CD1c-positive myeloid dendritic cell (primary cell): ENCODE results near the gene NOL4L.
A peak's percentile ranks its signal among the peaks of the same experiment; 100 is the strongest.

Experiments used
- DNase-seq: peaks from one replicate; pipeline ENCODE4 v3.0.0-alpha.2; 2016; ENCODE audit errors: extremely low spot score

Gene NOL4L

DNA sequence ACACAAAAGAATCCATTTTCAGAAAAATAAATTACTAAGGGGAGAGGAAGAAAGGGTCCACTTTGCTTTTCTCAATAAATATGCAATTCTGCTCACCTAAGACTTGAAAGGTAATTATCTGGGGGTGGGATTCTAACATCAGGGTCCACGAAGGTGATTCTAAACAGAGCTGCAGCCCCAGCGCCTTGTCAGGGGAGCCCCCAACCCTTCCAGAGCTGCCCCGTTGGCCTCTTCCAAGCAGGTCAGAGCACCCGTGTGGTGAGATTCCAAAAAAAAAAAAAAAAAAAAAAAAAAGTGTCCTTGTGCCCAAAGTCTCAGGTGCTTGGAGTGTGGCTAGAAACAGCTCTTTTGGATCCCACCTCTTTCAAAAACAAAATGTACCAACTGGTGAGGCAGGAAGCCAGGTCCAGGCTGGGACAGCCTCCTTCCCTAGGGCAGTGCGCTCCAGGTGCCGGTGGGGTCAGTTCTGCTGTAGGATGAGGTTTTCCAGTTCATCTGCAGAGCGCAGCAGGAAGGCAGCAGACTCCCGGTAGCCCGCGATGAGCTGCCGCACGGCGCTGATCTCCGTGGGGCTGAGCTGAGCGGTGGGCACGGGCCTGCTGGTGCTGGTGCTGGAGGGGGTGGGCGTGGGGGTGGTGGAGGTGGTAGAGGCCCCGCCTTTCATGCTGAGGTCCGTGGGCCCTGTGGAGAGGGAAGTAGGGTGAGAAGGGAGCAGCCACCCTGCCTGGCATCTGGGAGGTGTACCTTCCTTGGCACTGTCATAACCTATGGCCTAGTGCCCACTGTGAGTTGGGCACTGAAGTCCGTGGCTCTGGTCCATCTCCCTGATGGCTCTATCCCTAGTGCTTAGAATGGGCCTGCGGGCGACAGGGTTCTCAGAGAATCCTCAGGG is 137.8 kb downstream of the NOL4L start:
- DNase-seq, result no peak

DNA sequence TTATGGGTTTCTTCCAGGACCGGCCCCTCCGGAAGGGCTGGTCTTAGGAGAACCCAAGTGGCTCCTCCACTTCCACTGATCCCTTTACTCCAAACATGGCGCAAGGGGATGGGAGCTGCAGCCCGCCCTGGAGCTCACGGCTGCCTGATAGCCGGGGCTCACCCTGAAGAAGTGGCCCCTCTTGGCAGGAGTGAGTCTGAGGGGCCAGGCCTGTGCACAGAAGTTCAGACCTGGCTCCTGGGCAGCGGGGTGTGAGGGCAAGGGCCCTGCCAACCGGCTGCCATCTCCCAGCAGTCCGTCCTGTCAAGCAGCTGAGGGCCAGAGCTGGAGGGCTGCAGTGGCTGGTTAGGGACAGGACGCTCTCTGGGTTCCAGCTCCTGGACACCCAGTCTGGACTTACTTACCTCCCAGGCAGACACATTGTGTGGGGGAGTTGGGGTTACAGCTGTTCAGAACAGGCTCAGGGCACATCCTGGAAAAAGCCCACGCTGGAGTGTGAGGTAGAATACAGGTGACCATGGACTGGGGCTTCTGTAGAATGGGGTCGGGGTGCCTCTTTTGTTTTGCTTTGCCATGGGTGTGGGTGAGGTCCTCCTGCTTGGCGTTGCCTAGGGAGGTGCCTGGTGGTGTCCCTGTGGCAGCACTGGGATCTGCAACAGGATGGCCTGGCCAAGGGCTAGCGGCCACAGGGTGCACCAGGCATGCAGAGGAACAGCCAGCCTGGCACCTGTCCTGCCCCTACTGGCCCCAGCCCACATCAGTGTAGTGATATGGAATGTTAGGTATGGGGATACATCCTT is 138.6 kb downstream of the NOL4L start:
- DNase-seq, result no peak

DNA sequence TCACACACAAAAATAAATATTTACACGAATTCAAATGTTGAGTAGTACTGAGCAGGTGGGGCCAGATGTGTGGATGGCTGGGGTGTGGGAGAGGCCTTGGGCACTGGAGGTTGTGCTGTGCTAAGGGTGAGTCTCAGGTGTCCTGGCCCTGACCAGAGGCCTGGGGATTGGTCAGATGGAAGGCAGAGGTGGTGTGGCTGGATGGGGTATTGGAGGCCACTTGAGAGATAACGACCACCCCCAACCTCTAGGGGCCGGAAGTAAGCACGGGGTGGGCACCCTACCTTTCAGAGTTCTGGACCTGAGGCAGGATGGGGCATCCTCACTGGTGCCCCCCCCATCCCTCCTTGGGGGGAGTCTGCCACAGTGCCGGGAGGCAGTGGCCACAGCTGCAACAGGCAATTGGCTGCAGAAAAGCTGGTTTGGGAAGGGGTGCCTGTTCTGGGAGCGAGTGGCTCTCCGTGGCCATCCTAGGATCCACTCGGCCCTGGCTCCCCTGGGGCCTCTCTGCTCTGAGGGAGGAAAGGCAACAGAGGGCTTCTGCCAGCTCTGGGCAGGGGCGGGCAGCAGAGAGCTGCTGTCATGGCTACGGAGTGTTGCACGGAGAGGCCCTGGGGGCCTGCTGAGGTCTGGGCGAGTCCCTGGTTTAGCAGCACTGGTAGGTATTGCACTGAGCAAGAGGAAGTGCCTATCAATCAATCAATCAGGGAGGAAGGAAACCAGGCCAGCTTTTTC is 139.4 kb downstream of the NOL4L start:
- no peak for DNase-seq

DNA sequence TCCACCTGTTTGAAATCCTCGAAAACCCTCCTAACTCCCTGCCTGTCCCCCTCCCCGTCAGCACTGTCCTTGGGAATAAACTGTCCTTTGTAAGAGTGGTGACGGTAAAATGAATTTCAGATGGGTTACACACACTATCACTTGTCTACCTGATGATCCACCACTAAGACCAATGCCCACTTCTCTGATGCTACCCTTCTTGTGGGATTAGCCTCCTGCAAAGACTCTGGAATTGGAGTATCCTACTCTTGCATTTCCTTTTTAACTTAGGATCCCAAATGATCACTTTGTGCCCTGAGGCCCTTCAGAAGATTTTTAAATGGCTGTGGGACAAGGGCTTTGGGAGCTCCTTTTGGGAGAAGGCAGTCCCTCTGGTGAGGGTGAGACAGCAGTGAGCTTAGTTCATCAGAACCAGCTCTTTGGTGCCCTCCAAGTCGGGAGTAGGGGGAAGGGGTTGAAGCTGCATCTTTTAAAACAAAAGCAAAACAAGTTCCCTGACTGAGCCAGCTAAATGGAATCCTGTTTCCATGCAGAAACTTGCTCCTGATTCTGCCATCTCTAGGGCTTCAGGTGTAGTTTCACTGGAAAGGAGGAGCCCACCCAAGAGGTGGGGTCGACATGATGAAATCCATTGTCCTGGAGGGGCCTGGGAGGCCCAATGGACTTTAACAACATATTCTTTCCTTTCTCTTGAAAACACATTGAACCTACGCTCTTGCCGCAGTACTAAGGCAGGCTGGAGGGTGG is 140.5 kb downstream of the NOL4L start:
- DNase-seq, result no peak

DNA sequence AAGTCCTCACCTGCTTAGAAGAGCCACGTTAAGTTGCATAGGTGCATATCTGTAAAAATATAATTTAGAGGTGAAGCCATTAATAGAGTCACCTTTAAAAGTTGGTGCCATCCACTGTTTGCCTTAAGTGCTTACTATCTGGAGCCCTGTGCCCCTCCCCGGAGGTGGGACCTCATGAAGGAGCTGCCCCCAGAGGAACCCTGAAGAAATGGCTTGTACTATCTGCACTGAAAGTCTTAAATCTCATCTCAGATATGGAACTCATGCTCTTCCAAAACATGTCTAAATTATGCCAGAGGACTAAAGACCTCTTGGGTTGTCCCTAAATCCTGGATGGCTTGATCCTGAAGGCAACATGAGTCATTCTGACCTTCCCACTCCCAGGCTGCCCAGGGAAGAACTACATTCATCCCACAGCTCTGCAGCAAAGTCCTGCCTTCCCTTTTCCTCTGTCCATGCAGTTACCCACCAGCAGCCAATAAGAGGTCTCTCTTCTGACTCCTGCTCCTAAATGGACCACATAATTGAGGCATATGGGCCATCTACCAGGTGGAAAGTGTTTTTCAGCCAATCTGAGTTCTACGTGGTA is 141.7 kb downstream of the NOL4L start:
- no peak for DNase-seq

DNA sequence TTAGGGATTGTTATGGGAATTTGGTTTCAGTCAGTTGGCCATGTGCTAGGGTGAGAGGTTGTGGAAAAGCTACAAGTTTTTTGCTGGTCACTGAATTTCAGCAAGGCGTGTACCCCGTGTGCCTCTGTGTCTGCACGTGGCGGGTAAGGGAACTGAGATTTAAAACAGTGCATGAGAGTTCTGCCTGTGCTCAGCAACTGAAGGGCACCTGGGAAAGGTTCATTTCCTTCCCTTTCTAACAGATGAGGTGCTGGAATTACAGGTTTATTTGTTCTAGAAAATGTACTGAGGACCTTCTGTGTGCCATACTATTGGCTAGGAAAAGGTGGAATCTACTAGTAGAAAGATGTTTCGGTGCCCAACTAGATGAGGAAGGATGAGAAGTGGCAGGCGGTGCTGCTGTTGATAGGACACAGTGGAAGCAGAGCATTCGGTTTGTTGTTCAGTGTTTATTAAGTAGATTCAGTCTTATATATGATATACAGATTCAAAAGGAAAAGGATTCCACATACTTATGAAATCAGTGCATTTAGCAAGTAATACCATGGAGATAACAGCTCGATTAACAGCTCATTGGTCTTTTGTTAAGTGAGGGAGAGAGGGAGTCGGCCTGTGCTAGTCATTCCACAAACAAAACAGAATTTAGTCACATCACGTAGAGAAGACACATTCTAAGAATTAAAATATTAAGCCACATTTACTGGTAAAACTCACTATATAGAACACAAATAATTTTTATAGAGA is 142.3 kb downstream of the NOL4L start:
- DNase-seq, result no peak

DNA sequence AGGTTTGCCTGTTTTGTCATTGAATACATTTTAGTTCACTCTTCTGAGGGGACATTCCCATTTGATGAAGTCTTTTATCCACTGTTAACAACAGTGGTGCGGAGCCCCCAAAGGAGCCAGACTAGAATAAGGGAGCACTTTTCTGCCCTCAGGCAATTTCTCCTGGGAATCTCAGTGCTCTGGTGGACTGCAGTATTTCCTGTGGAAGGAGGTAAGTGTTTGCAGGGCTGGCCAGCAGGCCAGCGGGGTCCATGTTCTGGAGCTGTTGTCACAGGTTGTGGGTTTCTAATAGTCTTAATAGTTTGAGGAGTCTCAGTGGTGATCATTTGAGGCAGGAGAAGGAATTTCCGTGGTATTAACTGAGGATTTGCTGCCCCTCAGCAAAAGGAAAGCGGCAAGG is 143.5 kb downstream of the NOL4L start:
- DNase-seq, result no peak

DNA sequence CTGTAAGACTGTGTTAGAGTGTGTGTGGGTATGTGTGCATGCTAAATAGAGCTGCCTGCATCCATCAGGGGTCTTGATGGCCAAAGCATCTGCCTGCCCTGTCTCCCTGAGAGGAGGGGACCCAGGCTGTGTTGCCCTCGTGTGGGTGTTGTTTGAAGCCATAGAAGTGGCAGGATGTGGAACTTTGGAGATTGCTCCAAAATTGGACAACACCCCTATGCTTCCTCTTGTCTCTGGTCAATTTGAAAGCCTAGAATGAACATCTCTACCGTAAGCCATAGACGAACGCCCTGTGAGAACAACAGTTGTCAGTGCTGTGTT is 144.4 kb downstream of the NOL4L start:
- no peak for DNase-seq

DNA sequence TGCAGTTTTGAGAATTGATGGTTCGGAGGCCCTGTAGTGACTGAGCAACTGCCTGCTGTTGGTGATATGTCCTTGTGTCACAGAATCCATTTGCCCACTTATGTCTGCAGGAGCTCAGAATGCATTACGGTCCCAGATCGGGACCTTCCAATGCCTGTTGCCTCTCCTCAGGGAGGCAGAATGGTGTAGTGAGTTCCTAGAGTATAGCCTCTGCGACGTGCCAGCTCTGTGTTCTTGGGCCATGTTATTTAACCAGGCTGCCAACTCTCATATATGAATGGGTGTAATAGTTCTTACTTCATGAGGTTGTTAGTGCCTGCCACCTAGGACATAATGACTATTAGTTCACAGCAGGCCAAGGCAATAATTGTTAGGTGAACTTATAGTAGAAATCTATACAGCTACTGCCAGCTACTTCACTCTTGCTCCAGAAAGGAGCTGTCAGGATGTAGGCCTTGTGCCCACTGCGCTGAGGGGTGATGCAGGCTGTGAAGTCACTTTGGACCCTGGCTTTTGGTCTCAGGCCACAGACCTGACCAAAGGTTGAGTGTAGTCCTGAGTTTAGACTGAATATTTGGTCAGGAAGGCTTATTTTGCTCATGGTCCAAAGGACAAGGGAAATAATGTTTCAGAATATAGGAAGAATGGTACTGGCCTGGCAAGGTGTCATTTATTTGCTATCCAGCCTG is 144.9 kb downstream of the NOL4L start:
- no peak for DNase-seq

DNA sequence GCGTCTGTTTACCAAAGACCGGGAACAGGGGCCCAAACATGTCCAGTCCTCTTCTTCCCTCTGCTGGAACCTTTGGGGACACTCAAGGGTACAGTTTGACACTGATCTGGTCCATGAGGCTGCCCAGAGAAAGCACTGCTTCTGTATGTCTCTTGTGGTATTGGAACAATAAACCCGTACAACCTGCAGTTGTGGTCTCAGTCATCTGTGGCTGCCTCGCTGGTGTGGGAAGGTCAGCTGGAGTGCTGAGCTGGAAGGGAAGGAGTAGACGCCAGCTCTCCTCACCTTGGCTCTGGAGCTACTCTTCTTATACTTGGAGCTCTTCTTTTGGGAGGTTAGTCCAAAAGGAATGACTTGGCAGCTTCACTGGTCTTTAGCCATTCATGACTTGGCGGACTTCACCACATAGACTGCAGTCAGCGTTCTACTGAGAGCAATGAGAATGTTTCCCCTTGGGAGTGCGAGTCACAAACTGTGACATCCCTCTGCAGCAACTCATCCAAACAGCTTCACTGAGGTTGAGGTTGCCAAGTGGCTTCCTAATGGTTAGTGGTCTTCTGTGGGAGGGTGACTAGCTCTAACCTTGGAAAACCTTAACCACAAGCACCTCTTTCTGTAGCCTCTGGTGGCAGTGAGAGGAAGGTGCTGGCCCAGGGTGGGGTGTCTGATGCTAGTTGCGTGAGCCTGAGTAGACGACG is 145.9 kb downstream of the NOL4L start:
- DNase-seq, result no peak

DNA sequence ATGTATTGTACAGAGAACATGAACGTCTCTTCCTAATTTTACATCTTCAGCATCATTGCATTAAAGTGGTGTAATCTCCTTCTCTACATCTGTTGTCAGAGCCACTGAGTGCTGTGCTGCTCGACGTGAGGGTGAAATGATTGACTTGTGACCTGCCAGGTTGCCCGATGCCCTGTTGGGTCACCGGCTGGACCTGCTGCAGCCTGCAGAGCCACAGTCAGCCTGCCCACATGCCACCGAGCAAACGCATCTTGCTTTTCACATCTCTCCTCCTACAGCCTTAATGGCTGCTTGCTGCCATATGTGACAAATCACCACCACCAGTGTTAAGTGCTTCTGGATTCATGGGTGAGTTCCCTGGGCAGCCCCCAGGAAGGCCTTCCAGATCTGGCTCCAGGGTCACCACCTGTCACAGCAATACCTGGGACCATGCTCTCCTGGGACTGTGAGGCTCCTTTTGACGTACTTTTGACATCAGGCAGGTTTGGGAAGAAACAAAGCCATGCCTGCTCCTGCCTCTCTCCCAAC is 146.7 kb downstream of the NOL4L start:
- DNase-seq, result no peak

DNA sequence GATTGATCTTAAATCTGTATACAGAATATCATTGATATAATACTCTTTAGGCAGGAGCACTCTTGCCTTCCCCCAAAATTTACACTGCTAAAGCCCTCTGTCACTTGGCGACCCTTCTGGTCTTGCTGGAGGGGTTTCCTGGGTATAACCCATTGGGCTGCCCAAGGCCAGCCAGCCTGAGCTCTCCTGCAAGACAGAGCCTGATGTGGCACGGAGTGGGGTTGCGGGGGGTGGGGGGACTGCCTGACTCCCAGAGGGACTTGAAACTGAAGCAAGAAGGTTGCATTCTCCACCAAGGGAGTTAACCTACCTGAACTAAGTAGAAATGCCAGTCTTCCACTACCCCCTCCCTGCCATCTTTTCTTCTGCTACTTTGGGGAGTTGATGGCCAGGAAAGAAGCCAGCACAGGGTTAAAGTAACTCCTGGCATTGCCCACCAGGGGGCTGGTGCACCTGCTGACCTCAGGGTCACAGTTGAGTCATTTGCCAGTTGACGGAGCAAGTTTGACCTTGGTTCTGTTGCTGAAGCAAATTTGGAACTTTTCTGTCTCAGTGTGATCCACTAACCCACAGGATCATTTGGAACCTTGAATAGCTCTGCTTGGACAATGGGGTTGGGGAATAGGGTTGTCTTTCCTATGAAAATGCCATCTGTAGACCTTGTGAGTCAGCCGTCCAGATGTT is 147.6 kb downstream of the NOL4L start:
- DNase-seq, result peak; percentile 11

DNA sequence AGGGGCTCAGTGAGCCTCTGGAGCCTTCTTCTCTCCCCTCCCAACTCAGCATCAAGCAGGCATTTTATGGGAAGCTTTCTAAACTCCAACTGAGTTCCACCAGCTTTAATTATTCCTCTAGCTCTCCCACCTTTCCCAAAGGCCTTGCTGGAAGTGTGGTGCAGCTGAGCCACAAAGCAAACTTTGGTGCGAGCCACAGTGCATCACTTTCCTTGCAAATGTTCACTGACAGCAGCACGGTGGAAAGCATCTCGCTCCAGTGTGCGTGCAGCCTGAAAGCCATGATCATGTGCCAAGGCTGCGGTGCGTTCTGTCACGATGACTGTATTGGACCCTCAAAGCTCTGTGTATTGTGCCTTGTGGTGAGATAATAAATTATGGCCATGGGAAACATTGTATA is 148.2 kb downstream of the NOL4L start:
- no peak for DNase-seq

DNA sequence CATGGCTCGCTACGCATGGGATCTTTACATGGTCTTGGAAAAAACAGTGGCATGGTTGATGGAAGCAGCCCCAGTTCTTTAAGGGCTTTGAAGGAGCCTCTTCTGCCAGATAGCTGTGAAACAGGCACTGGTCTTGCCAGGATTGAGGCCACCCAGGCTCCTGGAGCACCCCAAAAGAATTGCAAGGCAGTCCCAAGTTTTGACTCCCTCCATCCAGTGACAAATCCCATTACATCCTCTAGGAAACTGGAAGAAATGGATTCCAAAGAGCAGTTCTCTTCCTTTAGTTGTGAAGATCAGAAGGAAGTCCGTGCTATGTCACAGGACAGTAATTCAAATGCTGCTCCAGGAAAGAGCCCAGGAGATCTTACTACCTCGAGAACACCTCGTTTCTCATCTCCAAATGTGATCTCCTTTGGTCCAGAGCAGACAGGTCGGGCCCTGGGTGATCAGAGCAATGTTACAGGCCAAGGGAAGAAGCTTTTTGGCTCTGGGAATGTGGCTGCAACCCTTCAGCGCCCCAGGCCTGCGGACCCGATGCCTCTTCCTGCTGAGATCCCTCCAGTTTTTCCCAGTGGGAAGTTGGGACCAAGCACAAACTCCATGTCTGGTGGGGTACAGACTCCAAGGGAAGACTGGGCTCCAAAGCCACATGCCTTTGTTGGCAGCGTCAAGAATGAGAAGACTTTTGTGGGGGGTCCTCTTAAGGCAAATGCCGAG is 148.8 kb downstream of the NOL4L start:
- no peak for DNase-seq

DNA sequence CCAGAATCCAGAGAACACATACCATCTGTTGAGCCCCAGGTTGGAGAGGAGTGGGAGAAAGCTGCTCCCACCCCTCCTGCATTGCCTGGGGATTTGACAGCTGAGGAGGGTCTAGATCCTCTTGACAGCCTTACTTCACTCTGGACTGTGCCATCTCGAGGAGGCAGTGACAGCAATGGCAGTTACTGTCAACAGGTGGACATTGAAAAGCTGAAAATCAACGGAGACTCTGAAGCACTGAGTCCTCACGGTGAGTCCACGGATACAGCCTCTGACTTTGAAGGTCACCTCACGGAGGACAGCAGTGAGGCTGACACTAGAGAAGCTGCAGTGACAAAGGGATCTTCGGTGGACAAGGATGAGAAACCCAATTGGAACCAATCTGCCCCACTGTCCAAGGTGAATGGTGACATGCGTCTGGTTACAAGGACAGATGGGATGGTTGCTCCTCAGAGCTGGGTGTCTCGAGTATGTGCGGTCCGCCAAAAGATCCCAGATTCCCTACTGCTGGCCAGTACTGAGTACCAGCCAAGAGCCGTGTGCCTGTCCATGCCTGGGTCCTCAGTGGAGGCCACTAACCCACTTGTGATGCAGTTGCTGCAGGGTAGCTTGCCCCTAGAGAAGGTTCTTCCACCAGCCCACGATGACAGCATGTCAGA is 149.6 kb downstream of the NOL4L start:
- no peak for DNase-seq

DNA sequence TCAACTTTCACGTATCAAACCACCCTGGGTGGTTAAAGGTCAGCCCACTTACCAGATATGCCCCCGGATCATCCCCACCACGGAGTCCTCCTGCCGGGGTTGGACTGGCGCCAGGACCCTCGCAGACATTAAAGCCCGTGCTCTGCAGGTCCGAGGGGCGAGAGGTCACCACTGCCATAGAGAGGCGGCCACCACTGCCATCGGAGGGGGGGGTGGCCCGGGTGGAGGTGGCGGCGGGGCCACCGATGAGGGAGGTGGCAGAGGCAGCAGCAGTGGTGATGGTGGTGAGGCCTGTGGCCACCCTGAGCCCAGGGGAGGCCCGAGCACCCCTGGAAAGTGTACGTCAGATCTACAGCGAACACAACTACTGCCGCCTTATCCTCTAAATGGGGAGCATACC is 150.7 kb downstream of the NOL4L start:
- no peak for DNase-seq

DNA sequence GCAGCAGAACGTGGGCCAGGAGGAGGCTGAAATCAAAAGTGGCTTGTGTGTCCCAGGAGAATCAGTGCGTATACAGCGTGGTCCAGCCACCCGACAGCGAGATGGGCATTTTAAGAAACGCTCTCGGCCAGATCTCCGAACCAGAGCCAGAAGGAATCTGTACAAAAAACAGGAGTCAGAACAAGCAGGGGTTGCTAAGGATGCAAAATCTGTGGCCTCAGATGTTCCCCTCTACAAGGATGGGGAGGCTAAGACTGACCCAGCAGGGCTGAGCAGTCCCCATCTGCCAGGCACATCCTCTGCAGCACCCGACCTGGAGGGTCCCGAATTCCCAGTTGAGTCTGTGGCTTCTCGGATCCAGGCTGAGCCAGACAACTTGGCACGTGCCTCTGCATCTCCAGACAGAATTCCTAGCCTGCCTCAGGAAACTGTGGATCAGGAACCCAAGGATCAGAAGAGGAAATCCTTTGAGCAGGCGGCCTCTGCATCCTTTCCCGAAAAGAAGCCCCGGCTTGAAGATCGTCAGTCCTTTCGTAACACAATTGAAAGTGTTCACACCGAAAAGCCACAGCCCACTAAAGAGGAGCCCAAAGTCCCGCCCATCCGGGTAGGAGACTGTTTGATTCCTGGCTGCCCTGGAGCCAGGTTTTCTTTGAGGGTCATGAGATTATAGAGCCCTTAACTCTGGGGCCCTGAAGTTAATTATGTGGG is 151.7 kb downstream of the NOL4L start:
- no peak for DNase-seq
